MM.1S (cell line): ENCODE measurements around the gene GAGE10.

Experiments
- DNase-seq: peaks from one replicate; pipeline ENCODE4 v3.0.0-alpha.2; 2015
- H2AFZ ChIP-seq: fragments of 300-600 bp; sonication (generic); 2 replicates; pipeline ENCODE4 v1.6.0; 2016; ENCODE audit warnings: antibody characterized with exemption, low read length
- H3F3A ChIP-seq: fragments of 300-600 bp; sonication (generic); 2 replicates; pipeline ENCODE4 v1.6.1; 2016; ENCODE audit warnings: mild to moderate bottlenecking, antibody characterized with exemption, low read length, moderate library complexity, mixed read lengths; ENCODE audit not compliant: insufficient read depth
- H3K27ac ChIP-seq: fragments of 300-600 bp; sonication (generic); 2 replicates; pipeline ENCODE4 v1.5.1; 2016; ENCODE audit warnings: mild to moderate bottlenecking, low read length
- H3K27me3 ChIP-seq: fragments of 300-600 bp; sonication (generic); replicated peaks from 2 replicates; pipeline ENCODE4 v1.6.0; 2016; ENCODE audit warnings: low read length; ENCODE audit not compliant: insufficient read depth
- H3K36me3 ChIP-seq: fragments of 300-600 bp; sonication (generic); replicated peaks from 2 replicates; pipeline ENCODE4 v1.6.1; 2016; ENCODE audit warnings: mild to moderate bottlenecking, low read length, mixed read lengths; ENCODE audit not compliant: insufficient read depth
- H3K4me1 ChIP-seq: fragments of 300-600 bp; sonication (generic); 2 replicates; pipeline ENCODE4 v1.6.1; 2016; ENCODE audit warnings: low read length, mixed read lengths
- H3K4me2 ChIP-seq: fragments of 300-600 bp; sonication (generic); 2 replicates; pipeline ENCODE4 v1.6.0; 2016; ENCODE audit warnings: low read depth, low read length
- H3K4me3 ChIP-seq: fragments of 300-600 bp; sonication (generic); 2 replicates; pipeline ENCODE4 v1.5.1; 2016; ENCODE audit warnings: low read length, mixed read lengths
- H3K79me2 ChIP-seq: fragments of 300-600 bp; sonication (generic); 2 replicates; pipeline ENCODE4 v1.6.1; 2016; ENCODE audit warnings: mixed run types, low read length, mixed read lengths
- H3K9ac ChIP-seq: fragments of 300-600 bp; sonication (generic); 2 replicates; pipeline ENCODE4 v1.6.1; 2016; ENCODE audit warnings: low read length, mixed read lengths
- H3K9me2 ChIP-seq: fragments of 300-600 bp; sonication (generic); replicated peaks from 2 replicates; pipeline ENCODE4 v1.6.1; 2016; ENCODE audit warnings: mild to moderate bottlenecking, low read length, mixed read lengths; ENCODE audit not compliant: insufficient read depth
- H3K9me3 ChIP-seq: fragments of 300-600 bp; sonication (generic); replicated peaks from 2 replicates; pipeline ENCODE4 v1.6.1; 2016; ENCODE audit warnings: mild to moderate bottlenecking, low read length, mixed read lengths; ENCODE audit not compliant: insufficient read depth
- H4K20me1 ChIP-seq: fragments of 300-600 bp; sonication (generic); 2 replicates; pipeline ENCODE4 v1.6.1; 2016; ENCODE audit warnings: mild to moderate bottlenecking, low read length, moderate library complexity, mixed read lengths; ENCODE audit not compliant: insufficient read depth
- CTCF ChIP-seq: fragments of 300-600 bp; sonication (generic); IDR thresholded peaks from 2 replicates; pipeline ENCODE4 v1.5.1; 2016; ENCODE audit warnings: antibody characterized with exemption, low read length, mixed read lengths
- EZH2 ChIP-seq: fragments of 300-600 bp; sonication (generic); optimal IDR thresholded peaks from 2 replicates; pipeline ENCODE3; 2017; ENCODE audit warnings: low read depth, mild to moderate bottlenecking, antibody characterized with exemption, low read length, mixed read lengths
- EZH2phosphoT487 ChIP-seq: fragments of 300-600 bp; sonication (generic); IDR thresholded peaks from 2 replicates; pipeline ENCODE4 v1.6.1; 2018; ENCODE audit warnings: antibody characterized with exemption, low read length

GAGE10 gene

GRCh38 chrX:49266523-49267445 is 36.7 kb upstream of the GAGE10 start:
- Histone ChIP-seq H3K9ac (no peak overlapping the region), H3K9me3 (no peaks in the 10 kb centered on the region), H3K27me3 (no peaks in the 10 kb centered on the region), H4K20me1 (no peaks in the 10 kb centered on the region), H3K79me2 (peaks cover 10% of the 10 kb centered on the region), H3K4me2 (no peak overlapping the region), H3K36me3 (no peaks in the 10 kb centered on the region), H3F3A (no peaks in the 10 kb centered on the region), H3K4me3 (no peak overlapping the region), H3K27ac (no peak overlapping the region), H3K9me2 (no peaks in the 10 kb centered on the region), H3K4me1 (peaks cover 5% of the 10 kb centered on the region; the same call in 1 of the 2 replicates), H2AFZ (no peak overlapping the region)
- no peak for DNase-seq
- TF ChIP-seq EZH2phosphoT487 (no peak), EZH2 (no peak), CTCF (no peak)

- Histone ChIP-seq H3K4me2 (peak overlapping the region; percentile 78), H2AFZ (peak overlapping the region; percentile 77), H3K9me3 (no peaks in the 10 kb centered on the region), H3F3A (no peaks in the 10 kb centered on the region), H3K36me3 (no peaks in the 10 kb centered on the region), H3K79me2 (peaks cover 12% of the 10 kb centered on the region), H4K20me1 (no peaks in the 10 kb centered on the region), H3K27ac (peak overlapping the region; percentile 57; the same call in 1 of the 2 replicates), H3K4me1 (peaks cover 5% of the 10 kb centered on the region; the same call in 1 of the 2 replicates), H3K9me2 (no peaks in the 10 kb centered on the region), H3K4me3 (peak overlapping the region; percentile 72), H3K27me3 (no peaks in the 10 kb centered on the region), H3K9ac (peak overlapping the region; percentile 67)
- no peak for DNase-seq
- no peak for TF ChIP-seq CTCF
Observed at GRCh38 chrX:49268702-49269009, 34.8 kb upstream of the GAGE10 start.

- no peaks in the 10 kb centered on the region for H3K27me3 ChIP-seq
- no peak for TF ChIP-seq EZH2phosphoT487
- no peak for TF ChIP-seq CTCF
- no peak for TF ChIP-seq EZH2
- H3K9ac ChIP-seq: peak overlapping the region; percentile 89
- peak overlapping the region; percentile 78; the same call in 1 of the 2 replicates for H3K4me2 ChIP-seq
- H3K4me3 ChIP-seq: peak overlapping the region; percentile 72
- no peaks in the 10 kb centered on the region for H4K20me1 ChIP-seq
- DNase-seq: peak; percentile 95
- H3K9me3 ChIP-seq: no peaks in the 10 kb centered on the region
- H3F3A ChIP-seq: no peaks in the 10 kb centered on the region
- no peaks in the 10 kb centered on the region for H3K9me2 ChIP-seq
- H3K27ac ChIP-seq: peak overlapping the region; percentile 87
- H3K36me3 ChIP-seq: no peaks in the 10 kb centered on the region
- H2AFZ ChIP-seq: peak overlapping the region; percentile 80; the same call in 1 of the 2 replicates
- peaks cover 5% of the 10 kb centered on the region; the same call in 1 of the 2 replicates for H3K4me1 ChIP-seq
- peaks cover 12% of the 10 kb centered on the region for H3K79me2 ChIP-seq
Observed at GRCh38 chrX:49269010-49269766, 34.3 kb upstream of the GAGE10 start.
